H1 (cell line): ENCODE measurements around the gene NTRK2. TPM values are rescaled to one million over a fixed set of nuclear protein-coding genes. Genes with fewer than 3 reads are reported as not detected.

Source experiments
- CTCF ChIA-PET: fragments of 300-600 bp; sonication (Branson Sonifier 250); formaldehyde crosslinking; loops from one replicate; lab custom pipeline; 2021; ENCODE audit not compliant: partially characterized antibody; lab: Charles Lee
- POLR2A ChIA-PET: fragments of 300-600 bp; sonication (Branson Sonifier 250); formaldehyde crosslinking; loops from one replicate; lab custom pipeline; 2021; ENCODE audit warnings: inconsistent platforms; ENCODE audit not compliant: partially characterized antibody; lab: Charles Lee
- DNase-seq, 2 experiments: peaks; one replicate each; pipeline versions ENCODE4 v3.0.0 to v3.0.0-alpha.2; 2010 to 2022; ENCODE audit warnings: low spot score in 2 of 2, low read depth in 1 of 2, mixed read lengths in 1 of 2
- FAIRE-seq: peaks from 2 replicates; lab custom pipeline; 2011; peaks lifted over from hg19 to GRCh38; lab: Jason Lieb, UNC
- H2AFZ ChIP-seq: 2 replicates; pipeline ENCODE4 v1.8.1; 2012; ENCODE audit warnings: low read length, inconsistent platforms
- H2AK5ac ChIP-seq: 2 replicates; pipeline ENCODE4 v1.6.1; 2013; ENCODE audit warnings: low read depth, low read length
- H2BK120ac ChIP-seq: replicated peaks from 2 replicates; pipeline ENCODE3; 2013; ENCODE audit warnings: low read depth, low read length, inconsistent platforms
- H2BK12ac ChIP-seq: 2 replicates; pipeline ENCODE4 v1.6.1; 2013; ENCODE audit warnings: low read depth, low read length
- H2BK15ac ChIP-seq: 2 replicates; pipeline ENCODE4 v1.6.1; 2013; ENCODE audit warnings: low read length
- H2BK20ac ChIP-seq: 2 replicates; pipeline ENCODE4 v1.6.1; 2013; ENCODE audit warnings: low read length
- H2BK5ac ChIP-seq: 2 replicates; pipeline ENCODE4 v1.6.1; 2013; ENCODE audit warnings: low read depth, low read length
- H3K14ac ChIP-seq: 2 replicates; pipeline ENCODE4 v1.6.1; 2013; ENCODE audit warnings: inconsistent platforms; ENCODE audit not compliant: insufficient read length
- H3K18ac ChIP-seq: 2 replicates; pipeline ENCODE4 v1.6.1; 2013; ENCODE audit warnings: low read length; ENCODE audit errors: extremely low read depth
- H3K23ac ChIP-seq: 2 replicates; pipeline ENCODE4 v1.6.1; 2013; ENCODE audit warnings: inconsistent platforms; ENCODE audit not compliant: insufficient read length
- H3K23me2 ChIP-seq: 2 replicates; pipeline ENCODE4 v1.6.1; 2013; ENCODE audit warnings: low read depth, low read length
- H3K27ac ChIP-seq: 2 replicates; pipeline ENCODE4 v1.6.1; 2011; ENCODE audit warnings: low read depth, low read length, inconsistent platforms
- H3K27me3 ChIP-seq, 4 experiments: replicated peaks in 1 of 4; 1 replicate in 1 of 4; 2 replicates in 3 of 4; pipeline versions ENCODE4 v1.6.1 to v1.8.1; 2011 to 2013; ENCODE audit warnings: low read length in 3 of 4, mild to moderate bottlenecking in 3 of 4, inconsistent platforms in 2 of 4, mixed read lengths in 2 of 4, moderate library complexity in 1 of 4; ENCODE audit not compliant: control insufficient read depth in 3 of 4, insufficient read depth in 3 of 4; ENCODE audit errors: extremely low read depth in 1 of 4
- H3K36me3 ChIP-seq, 4 experiments: 2 replicates each; pipeline versions ENCODE4 v1.6.1 to v1.8.1; 2011 to 2013; ENCODE audit warnings: mild to moderate bottlenecking in 4 of 4, low read length in 3 of 4, moderate library complexity in 2 of 4, control low read depth in 1 of 4, inconsistent platforms in 1 of 4; ENCODE audit not compliant: insufficient read depth in 4 of 4, control insufficient read depth in 2 of 4
- H3K4ac ChIP-seq: replicated peaks from 2 replicates; pipeline ENCODE3; 2013; ENCODE audit warnings: low read length, low read depth, mixed read lengths, inconsistent platforms; ENCODE audit not compliant: insufficient read length
- H3K4me1 ChIP-seq, 4 experiments: replicated peaks in 1 of 4; 1 replicate in 1 of 4; 2 replicates in 3 of 4; pipeline versions ENCODE4 v1.6.1 to v1.8.1; 2011 to 2013; ENCODE audit warnings: low read length in 3 of 4, inconsistent platforms in 2 of 4, mixed read lengths in 1 of 4; ENCODE audit not compliant: insufficient read depth in 4 of 4, control insufficient read depth in 3 of 4
- H3K4me2 ChIP-seq, 2 experiments: 2 replicates each; pipeline versions ENCODE4 v1.6.1 to v1.8.1; 2011 to 2013; ENCODE audit warnings: low read depth in 2 of 2, low read length in 2 of 2, control low read depth in 1 of 2, inconsistent platforms in 1 of 2, mild to moderate bottlenecking in 1 of 2; ENCODE audit not compliant: insufficient read depth in 1 of 2
- H3K4me3 ChIP-seq, 4 experiments: fragments of 200-600, 300-600 bp in 1 of 4; sonication (generic), shearing (Covaris generic), sonication (Bioruptor Twin) in 1 of 4; 2 replicates each; pipeline versions ENCODE4 v1.5.1 to v1.8.1; 2011 to 2016; ENCODE audit warnings: low read length in 4 of 4, low read depth in 3 of 4, control low read depth in 2 of 4, inconsistent platforms in 2 of 4, mild to moderate bottlenecking in 2 of 4, mixed read lengths in 1 of 4, moderate library complexity in 1 of 4; ENCODE audit not compliant: insufficient read depth in 2 of 4; ENCODE audit errors: extremely low read depth in 1 of 4
- H3K56ac ChIP-seq: replicated peaks from 2 replicates; pipeline ENCODE3; 2013; ENCODE audit warnings: low read depth, mild to moderate bottlenecking, mixed read lengths, low read length, inconsistent platforms; ENCODE audit not compliant: insufficient read length
- H3K79me1 ChIP-seq: 2 replicates; pipeline ENCODE4 v1.6.1; 2013; ENCODE audit warnings: low read depth, low read length, control low read depth
- H3K79me2 ChIP-seq, 2 experiments: 2 replicates each; pipeline versions ENCODE4 v1.6.1 to v1.8.1; 2012 to 2013; ENCODE audit warnings: low read length in 2 of 2, mild to moderate bottlenecking in 2 of 2, inconsistent platforms in 1 of 2; ENCODE audit not compliant: insufficient read depth in 2 of 2, control insufficient read depth in 1 of 2
- H3K9ac ChIP-seq, 4 experiments: replicated peaks in 1 of 4; 1 replicate in 1 of 4; 2 replicates in 3 of 4; pipeline versions ENCODE4 v1.6.1 to v1.8.1; 2011 to 2013; ENCODE audit warnings: low read depth in 3 of 4, low read length in 3 of 4, control low read depth in 2 of 4, mild to moderate bottlenecking in 2 of 4, moderate library complexity in 2 of 4, inconsistent platforms in 1 of 4; ENCODE audit errors: extremely low read depth in 1 of 4
- H3K9me3 ChIP-seq, 2 experiments: 2 replicates each; pipeline versions ENCODE4 v1.6.1 to v1.8.1; 2012 to 2013; ENCODE audit warnings: mild to moderate bottlenecking in 2 of 2, moderate library complexity in 2 of 2, control low read depth in 1 of 2, inconsistent platforms in 1 of 2, low read depth in 1 of 2, low read length in 1 of 2, mixed read lengths in 1 of 2; ENCODE audit not compliant: insufficient read depth in 2 of 2
- H4K20me1 ChIP-seq, 2 experiments: replicated peaks in 1 of 2; 2 replicates each; pipeline versions ENCODE3 to v1.8.1; 2011 to 2013; ENCODE audit warnings: inconsistent platforms in 2 of 2, low read length in 2 of 2, mild to moderate bottlenecking in 1 of 2; ENCODE audit not compliant: insufficient read depth in 2 of 2, control insufficient read depth in 1 of 2
- H4K5ac ChIP-seq: 2 replicates; pipeline ENCODE4 v1.6.1; 2013; ENCODE audit warnings: low read length, low read depth, mixed read lengths, inconsistent platforms; ENCODE audit not compliant: insufficient read length
- H4K8ac ChIP-seq: 2 replicates; pipeline ENCODE4 v1.8.0; 2013; ENCODE audit warnings: mild to moderate bottlenecking, moderate library complexity, low read length, inconsistent platforms; ENCODE audit not compliant: insufficient read depth; ENCODE audit errors: extremely low read depth
- H4K91ac ChIP-seq: replicated peaks from 2 replicates; pipeline ENCODE3; 2013; ENCODE audit warnings: low read length, mixed read lengths, inconsistent platforms; ENCODE audit not compliant: insufficient read length
- CTBP2 ChIP-seq: IDR thresholded peaks from 2 replicates; pipeline ENCODE4 v1.7.0; 2011; ENCODE audit warnings: borderline replicate concordance, mild to moderate bottlenecking, moderate library complexity, mixed read lengths, low read length; ENCODE audit not compliant: insufficient read depth, insufficient read length
- GTF2F1 ChIP-seq: IDR thresholded peaks from 2 replicates; pipeline ENCODE4 v1.6.1; 2012; ENCODE audit warnings: low read depth, low read length, improper control_type of control experiment, borderline replicate concordance
- HDAC6 ChIP-seq: IDR thresholded peaks from one replicate; pipeline ENCODE4 v1.7.1; 2012; ENCODE audit warnings: low read depth, mild to moderate bottlenecking, inconsistent platforms, low read length, moderate library complexity
- MAFK ChIP-seq: IDR thresholded peaks from 2 replicates; pipeline ENCODE4 v1.6.1; 2012; ENCODE audit warnings: low read depth, mild to moderate bottlenecking, improper control_type of control experiment, low read length
- SIN3A ChIP-seq, 2 experiments: IDR thresholded peaks in 1 of 2; conservative IDR thresholded peaks in 1 of 2; 2 replicates each; pipeline ENCODE4 v1.6.1; 2011 to 2012; ENCODE audit warnings: low read length in 2 of 2, improper control_type of control experiment in 1 of 2, low read depth in 1 of 2, mild to moderate bottlenecking in 1 of 2
- WGBS, 2 experiments: shearing (Covaris generic) in 1 of 2; methylation state at CpG; one replicate each; pipeline versions ENCODE4 v1.1.6 to v1.1.7; 2013 to 2015; ENCODE audit warnings: low lambda C conversion rate in 2 of 2, mixed read lengths in 2 of 2, inconsistent platforms in 1 of 2, low coverage in 1 of 2, missing lambda C conversion rate in 1 of 2; ENCODE audit not compliant: insufficient replicate concordance in 2 of 2, insufficient coverage in 1 of 2, insufficient read length in 1 of 2; ENCODE audit errors: extremely low coverage in 1 of 2, missing lambda C conversion rate in 1 of 2; 5-methylcytosine and 5-hydroxymethylcytosine counted together
- polyA plus RNA-seq, 7 experiments: library from polyadenylated mRNA; depleted of rRNA in 3 of 7; stranded (reverse) in 5 of 7; unstranded in 2 of 7; fragments of >200 nt in 5 of 7; fragments of 200-250 nt in 2 of 7; gene quantifications; 1 replicate in 5 of 7; 2 replicates in 1 of 7; 4 replicates in 1 of 7; pipeline versions ENCODE4 v1.2.1 to v1.2.3, GENCODE V29; 2011 to 2013; ENCODE audit warnings: missing spikeins in 2 of 7, mixed read lengths in 2 of 7
- total RNA-seq: library from RNA; stranded (reverse); fragmentation: NEBNext Ultra II Directional; extraction: Animal tissue kit (Norgen Biotek cat#: 25700); gene quantifications from 2 replicates; pipeline ENCODE4 v1.2.1, GENCODE V29; 2021
- TF ChIP-seq, protein P1 (sequence below): IDR thresholded peaks from 2 replicates; pipeline ENCODE4 v1.6.1; 2012; ENCODE audit warnings: inconsistent platforms

The NTRK2 gene
- total and polyA plus RNA-seq, 2 of the 8 experiments (the other 6 are each of a cell fraction or from before 2014, with no cell fraction given) = 0.03 to 0.04 TPM

DNA sequence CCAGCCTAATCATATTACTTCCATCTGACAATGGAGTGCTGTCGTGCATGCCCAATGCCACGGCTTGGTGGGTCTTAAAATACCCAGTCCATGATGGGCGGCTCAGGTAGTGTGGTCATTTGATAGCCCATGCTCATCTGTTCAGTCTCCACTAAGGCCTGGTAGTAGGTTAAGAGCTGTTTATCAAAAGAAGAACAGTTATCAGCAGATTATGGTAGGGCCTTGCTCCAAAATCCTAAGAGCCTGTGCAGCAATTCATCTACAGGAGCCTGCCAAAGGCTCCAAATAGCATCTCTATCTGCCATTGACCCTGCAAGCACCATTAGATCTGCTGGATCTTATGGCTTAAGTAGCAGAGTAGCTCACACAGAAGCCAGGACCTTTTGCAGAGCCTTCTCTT lies 21.8 kb upstream of the NTRK2 start:
- Histone ChIP-seq H4K8ac (no peak overlapping the region), H3K36me3 (no peaks in the 10 kb centered on the region), H3K9me3 (no peaks in the 10 kb centered on the region; a peak in 1 of 4 replicates), H3K79me2 (no peaks in the 10 kb centered on the region), H3K27ac (no peak overlapping the region), H4K5ac (no peak overlapping the region), H2BK15ac (no peak overlapping the region), H3K4ac (no peak overlapping the region), H3K4me2 (no peak overlapping the region), H4K20me1 (no peaks in the 10 kb centered on the region), H2BK20ac (no peak overlapping the region), H3K23me2 (no peaks in the 10 kb centered on the region), H2AK5ac (no peak overlapping the region), H3K18ac (no peak overlapping the region), H2BK5ac (no peak overlapping the region), H3K9ac (no peak overlapping the region), H3K56ac (no peak overlapping the region), H4K91ac (no peak overlapping the region), H3K4me3 (no peak overlapping the region), H2BK120ac (no peak overlapping the region), H3K14ac (no peak overlapping the region), H3K27me3 (no peaks in the 10 kb centered on the region), H3K4me1 (no peaks in the 10 kb centered on the region), H2AFZ (no peak overlapping the region), H3K23ac (no peak overlapping the region), H3K79me1 (no peaks in the 10 kb centered on the region), H2BK12ac (no peak overlapping the region)
- WGBS, 2 experiments = 96% methylated on average over 3 of the region's 3 CpGs; no CpG with 5 or more reads in 1 of the 2 experiments
- DNase-seq = no peak
- CTCF ChIA-PET = no interaction called here
- FAIRE-seq = no peak
- TF ChIP-seq CTBP2 (no peak), SIN3A (conservative IDR thresholded peaks at IDR 0.05 in 1 of 2, IDR thresholded peaks at IDR 0.05 in 1 of 2; ENCODE audit: low read depth in 1 of 2, low read length in 2 of 2) (no peak), GTF2F1 (no peak), MAFK (no peak), HDAC6 (no peak)
- TF ChIP-seq, protein P1, sequence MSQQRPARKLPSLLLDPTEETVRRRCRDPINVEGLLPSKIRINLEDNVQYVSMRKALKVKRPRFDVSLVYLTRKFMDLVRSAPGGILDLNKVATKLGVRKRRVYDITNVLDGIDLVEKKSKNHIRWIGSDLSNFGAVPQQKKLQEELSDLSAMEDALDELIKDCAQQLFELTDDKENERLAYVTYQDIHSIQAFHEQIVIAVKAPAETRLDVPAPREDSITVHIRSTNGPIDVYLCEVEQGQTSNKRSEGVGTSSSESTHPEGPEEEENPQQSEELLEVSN = no peak
- POLR2A ChIA-PET = no interaction called here
